IMR-90 (cell line): ENCODE results near the gene RHBDD2. TPM values are rescaled to one million over a fixed set of nuclear protein-coding genes. Genes with fewer than 3 reads are reported as not detected.
"Not testable (repeated sequence)": the region's sequence is repeated elsewhere in the genome, so short reads cannot be mapped to it uniquely, and the experiment has no call there.

ENCODE experiments used
- ATAC-seq: fragments of 200-7000 bp; cut with Tn5 transposase; 2 replicates; pipeline ENCODE4 v1.9.1; 2020; ENCODE audit warnings: low read depth, mild to moderate bottlenecking, moderate library complexity
- BruUV-seq: library from RNA; stranded (reverse); fragments of 400-500 nt; replicated peaks from 2 replicates; lab custom pipeline; 2021; lab: Mats Ljungman, UMichigan
- CTCF ChIA-PET: fragments of 300-600 bp; formaldehyde crosslinking; extraction: SDS; loops from one replicate; lab custom pipeline; 2021; ENCODE audit warnings: antibody characterized with exemption; lab: Yijun Ruan, JAX
- POLR2A ChIA-PET: fragments of 300-600 bp; sonication (Branson Sonifier 250); formaldehyde crosslinking; loops from one replicate; lab custom pipeline; 2022; ENCODE audit warnings: antibody characterized with exemption; ENCODE audit not compliant: unreplicated experiment; lab: Charles Lee
- DNase-seq: peaks from one replicate; pipeline ENCODE4 v3.0.0; 2013
- H2AFZ ChIP-seq: replicated peaks from 2 replicates; pipeline ENCODE3; 2013; ENCODE audit warnings: low read length, mild to moderate bottlenecking; ENCODE audit not compliant: poor library complexity
- H2AK5ac ChIP-seq: 2 replicates; pipeline ENCODE4 v1.6.1; 2013; ENCODE audit warnings: low read depth, low read length, inconsistent platforms
- H2AK9ac ChIP-seq: replicated peaks from 2 replicates; pipeline ENCODE3; 2013; ENCODE audit warnings: mild to moderate bottlenecking, low read depth, low read length, moderate library complexity; ENCODE audit not compliant: poor library complexity
- H2BK120ac ChIP-seq: 2 replicates; pipeline ENCODE4 v1.6.1; 2013; ENCODE audit warnings: low read depth, low read length, inconsistent platforms
- H2BK15ac ChIP-seq: 3 replicates; pipeline ENCODE4 v1.6.1; 2013; ENCODE audit warnings: low read depth, low read length, inconsistent platforms
- H2BK20ac ChIP-seq: 2 replicates; pipeline ENCODE4 v1.6.1; 2013; ENCODE audit warnings: low read depth, mild to moderate bottlenecking, inconsistent platforms, low read length, moderate library complexity
- H2BK5ac ChIP-seq: 2 replicates; pipeline ENCODE4 v1.6.1; 2013; ENCODE audit warnings: mild to moderate bottlenecking, low read depth, low read length, inconsistent platforms; ENCODE audit not compliant: poor library complexity, severe bottlenecking
- H3K14ac ChIP-seq: replicated peaks from 2 replicates; pipeline ENCODE4 v1.6.1; 2013; ENCODE audit warnings: low read depth, low read length, inconsistent platforms
- H3K18ac ChIP-seq: 2 replicates; pipeline ENCODE4 v1.6.1; 2013; ENCODE audit warnings: low read depth, low read length, control low read depth
- H3K23ac ChIP-seq: 2 replicates; pipeline ENCODE4 v1.6.1; 2013; ENCODE audit warnings: low read depth, low read length, inconsistent platforms
- H3K27ac ChIP-seq: 2 replicates; pipeline ENCODE4 v1.5.1; 2013; ENCODE audit warnings: mild to moderate bottlenecking, control low read depth, low read length; ENCODE audit not compliant: insufficient read depth
- H3K27me3 ChIP-seq: 2 replicates; pipeline ENCODE4 v1.6.1; 2013; ENCODE audit warnings: low read length; ENCODE audit not compliant: control insufficient read depth, insufficient read depth
- H3K36me3 ChIP-seq: 2 replicates; pipeline ENCODE4 v1.6.1; 2013; ENCODE audit warnings: low read length, mixed read lengths; ENCODE audit not compliant: control insufficient read depth, insufficient read depth
- H3K4ac ChIP-seq: 2 replicates; pipeline ENCODE4 v1.6.1; 2013; ENCODE audit warnings: low read depth, low read length, inconsistent platforms
- H3K4me1 ChIP-seq: 2 replicates; pipeline ENCODE4 v1.6.1; 2013; ENCODE audit warnings: low read length, mixed read lengths; ENCODE audit not compliant: control insufficient read depth, insufficient read depth
- H3K4me2 ChIP-seq: 2 replicates; pipeline ENCODE4 v1.6.1; 2013; ENCODE audit warnings: low read depth, mild to moderate bottlenecking, control low read depth, low read length, moderate library complexity
- H3K4me3 ChIP-seq: 2 replicates; pipeline ENCODE4 v1.5.1; 2013; ENCODE audit warnings: low read depth, mild to moderate bottlenecking, control low read depth, low read length, moderate library complexity; ENCODE audit not compliant: insufficient read depth
- H3K56ac ChIP-seq: 2 replicates; pipeline ENCODE4 v1.6.1; 2013; ENCODE audit warnings: low read length, inconsistent platforms; ENCODE audit not compliant: insufficient read depth; ENCODE audit errors: extremely low read depth
- H3K79me1 ChIP-seq, 2 experiments: 2 replicates each; pipeline ENCODE4 v1.6.1; 2013; ENCODE audit warnings: low read length in 2 of 2, inconsistent platforms in 1 of 2, low read depth in 1 of 2
- H3K9ac ChIP-seq: 2 replicates; pipeline ENCODE4 v1.6.1; 2013; ENCODE audit warnings: low read depth, low read length, control low read depth
- H3K9me1 ChIP-seq: 2 replicates; pipeline ENCODE4 v1.6.1; 2013; ENCODE audit warnings: low read length, inconsistent platforms; ENCODE audit not compliant: insufficient read depth
- H3K9me3 ChIP-seq: 2 replicates; pipeline ENCODE4 v1.6.1; 2013; ENCODE audit warnings: low read length; ENCODE audit not compliant: control insufficient read depth, insufficient read depth
- H4K20me1 ChIP-seq: 2 replicates; pipeline ENCODE4 v1.6.1; 2013; ENCODE audit warnings: low read length, inconsistent platforms; ENCODE audit not compliant: insufficient read depth
- H4K5ac ChIP-seq: 2 replicates; pipeline ENCODE4 v1.6.1; 2013; ENCODE audit warnings: mild to moderate bottlenecking, low read depth, low read length, control low read depth
- H4K8ac ChIP-seq, 2 experiments: 2 replicates each; pipeline ENCODE4 v1.6.1; 2013; ENCODE audit warnings: low read depth in 2 of 2, low read length in 2 of 2, control low read depth in 1 of 2, inconsistent platforms in 1 of 2
- H4K91ac ChIP-seq: 2 replicates; pipeline ENCODE4 v1.6.1; 2013; ENCODE audit warnings: low read depth, low read length, inconsistent platforms; ENCODE audit not compliant: insufficient read depth
- FOS ChIP-seq: fragments of 150-350 bp; IDR thresholded peaks from 2 replicates; pipeline ENCODE4 v1.6.1; 2016; ENCODE audit warnings: low read depth, low read length
- RAD21 ChIP-seq: IDR thresholded peaks from 2 replicates; pipeline ENCODE4 v1.6.1; 2012; ENCODE audit warnings: low read length, improper control_type of control experiment
- WGBS, 2 experiments: methylation state at CpG; one replicate each; pipeline versions ENCODE4 v1.1.5 to v1.1.7; 2013; ENCODE audit warnings: missing lambda C conversion rate in 2 of 2; ENCODE audit not compliant: insufficient read length in 1 of 2; ENCODE audit errors: extremely low coverage in 2 of 2; 5-methylcytosine and 5-hydroxymethylcytosine counted together
- dilution Hi-C: fragments of 300-500 bp; cut with HindIII; formaldehyde crosslinking; loops from one replicate; pipeline ENCODE4 v1.14.3; 2018; ENCODE audit warnings: low sequenced_read_pairs; ENCODE audit not compliant: unreplicated experiment
- in situ Hi-C: fragments of 300-500 bp; cut with MboI; formaldehyde crosslinking; loops from 3 replicates; pipeline ENCODE4 v1.14.3; 2019; ENCODE audit warnings: low sequenced_read_pairs, inconsistent platforms, mixed read lengths
- intact Hi-C: fragments of 100-400 bp; cut with micrococcal nuclease; formaldehyde crosslinking; loops from 2 replicates; pipeline ENCODE4 v1.10.0; 2022
- polyA plus RNA-seq, 3 experiments: library from polyadenylated mRNA; depleted of rRNA; stranded (reverse); fragments of >200 nt; gene quantifications; 2 replicates each; pipeline ENCODE4 v1.2.3, GENCODE V29; 2012; ENCODE audit warnings: low replicate concordance in 1 of 3
- total RNA-seq: library from RNA; depleted of rRNA; stranded (reverse); fragments of >200 nt; gene quantifications from 2 replicates; pipeline ENCODE4 v1.2.3, GENCODE V29; 2012
- TF ChIP-seq, protein P1 (sequence below): conservative IDR thresholded peaks from 2 replicates; pipeline ENCODE4 v1.5.1; 2012; ENCODE audit warnings: mild to moderate bottlenecking, low read depth, low read length, improper control_type of control experiment

Gene RHBDD2
- total and polyA plus RNA-seq, 2 of the 4 experiments (the other 2 are of a cell fraction) = 9.7 to 42.4 TPM

DNA sequence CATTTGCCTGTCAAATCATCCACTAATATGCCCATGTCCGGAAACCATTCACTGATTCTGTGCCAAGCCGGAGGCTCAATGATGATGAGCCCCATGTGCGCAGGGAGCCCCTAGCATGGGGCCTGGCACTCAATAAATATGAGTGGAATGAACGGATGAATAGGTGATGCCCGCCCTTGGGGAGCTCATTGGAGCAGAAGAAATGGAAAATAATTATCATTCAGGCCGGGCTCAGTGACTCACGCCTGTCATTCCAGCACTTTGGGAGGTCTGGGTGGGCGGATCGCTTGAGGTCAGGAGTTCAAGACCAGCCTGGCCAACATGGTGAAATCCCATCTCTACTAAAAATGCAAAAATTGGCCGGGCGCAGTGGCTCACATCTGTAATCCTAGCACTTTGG is 11.0 kb downstream of the RHBDD2 start:
- Histone ChIP-seq H3K9me1 (peaks cover 10% of the 10 kb centered on the region), H3K14ac (no peak overlapping the region), H3K18ac (no peak overlapping the region), H2AK9ac (no peak overlapping the region), H3K27ac (no peak overlapping the region), H3K4ac (no peak overlapping the region), H3K36me3 (peaks cover 30% of the 10 kb centered on the region), H3K9me3 (no peaks in the 10 kb centered on the region), H3K4me1 (peaks cover 6% of the 10 kb centered on the region; the same call in 1 of the 2 replicates), H3K56ac (no peak overlapping the region), H3K4me2 (no peak overlapping the region), H3K4me3 (no peak overlapping the region), H4K5ac (no peak overlapping the region), H2AFZ (no peak overlapping the region), H3K23ac (no peak overlapping the region), H2BK5ac (no peak overlapping the region), H2BK20ac (no peak overlapping the region), H4K20me1 (no peaks in the 10 kb centered on the region), H2BK120ac (no peak overlapping the region), H3K9ac (no peak overlapping the region), H3K27me3 (no peaks in the 10 kb centered on the region), H2BK15ac (no peak overlapping the region), H2AK5ac (no peak overlapping the region), H4K91ac (no peak overlapping the region), H4K8ac (no peak overlapping the region), H3K79me1 (peaks cover 0 to 7% of the 10 kb centered on the region in 2 experiments; a peak in 1 of 4 replicates)
- intact Hi-C loops (no loop called here), dilution Hi-C loops (no loop called here), in situ Hi-C loops (no loop called here)
- DNase-seq = peak; percentile 27
- no peak for ATAC-seq
- BruUV-seq = no TSS peak
- no peak for TF ChIP-seq FOS
- no peak for TF ChIP-seq RAD21
- TF ChIP-seq, protein P1, sequence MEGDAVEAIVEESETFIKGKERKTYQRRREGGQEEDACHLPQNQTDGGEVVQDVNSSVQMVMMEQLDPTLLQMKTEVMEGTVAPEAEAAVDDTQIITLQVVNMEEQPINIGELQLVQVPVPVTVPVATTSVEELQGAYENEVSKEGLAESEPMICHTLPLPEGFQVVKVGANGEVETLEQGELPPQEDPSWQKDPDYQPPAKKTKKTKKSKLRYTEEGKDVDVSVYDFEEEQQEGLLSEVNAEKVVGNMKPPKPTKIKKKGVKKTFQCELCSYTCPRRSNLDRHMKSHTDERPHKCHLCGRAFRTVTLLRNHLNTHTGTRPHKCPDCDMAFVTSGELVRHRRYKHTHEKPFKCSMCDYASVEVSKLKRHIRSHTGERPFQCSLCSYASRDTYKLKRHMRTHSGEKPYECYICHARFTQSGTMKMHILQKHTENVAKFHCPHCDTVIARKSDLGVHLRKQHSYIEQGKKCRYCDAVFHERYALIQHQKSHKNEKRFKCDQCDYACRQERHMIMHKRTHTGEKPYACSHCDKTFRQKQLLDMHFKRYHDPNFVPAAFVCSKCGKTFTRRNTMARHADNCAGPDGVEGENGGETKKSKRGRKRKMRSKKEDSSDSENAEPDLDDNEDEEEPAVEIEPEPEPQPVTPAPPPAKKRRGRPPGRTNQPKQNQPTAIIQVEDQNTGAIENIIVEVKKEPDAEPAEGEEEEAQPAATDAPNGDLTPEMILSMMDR = no peak
- CTCF ChIA-PET = no interaction called here
- POLR2A ChIA-PET = no interaction called here
- WGBS, 2 experiments = 100% methylated on average over 1 of the region's 11 CpGs; no CpG with 5 or more reads in 1 of the 2 experiments

DNA sequence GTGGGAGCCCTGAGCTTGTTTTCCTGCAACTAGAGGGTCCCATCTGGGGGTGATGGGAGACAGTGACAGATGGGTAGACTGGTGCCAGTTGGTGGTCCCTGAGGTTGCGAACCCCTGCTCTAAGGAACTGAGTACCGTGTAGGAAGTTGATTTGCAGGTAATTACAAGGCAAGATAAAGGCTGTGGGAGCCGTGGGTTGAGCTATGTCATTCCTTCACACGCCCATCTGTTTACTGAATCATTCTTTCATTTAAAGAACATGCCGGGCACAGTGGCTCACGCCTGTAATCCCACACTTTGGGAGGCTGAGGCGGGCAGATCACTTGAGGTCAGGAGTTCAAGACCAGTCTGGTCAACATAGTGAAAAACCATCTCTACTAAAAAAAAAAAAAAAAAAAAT is 12.4 kb downstream of the RHBDD2 start:
- H2BK120ac ChIP-seq, POLR2A ChIA-PET, H3K27me3 ChIP-seq, H2AK9ac ChIP-seq, H3K18ac ChIP-seq, dilution Hi-C loops, H2BK20ac ChIP-seq, H3K23ac ChIP-seq, H3K4me2 ChIP-seq, H3K9ac ChIP-seq, H3K4ac ChIP-seq, BruUV-seq, intact Hi-C loops, H2BK5ac ChIP-seq, H3K27ac ChIP-seq, H4K8ac ChIP-seq, H2AFZ ChIP-seq, in situ Hi-C loops, H3K79me1 ChIP-seq, H2AK5ac ChIP-seq, H3K9me3 ChIP-seq, CTCF ChIA-PET, H3K4me1 ChIP-seq, H3K14ac ChIP-seq, H4K91ac ChIP-seq, H4K5ac ChIP-seq, DNase-seq, H2BK15ac ChIP-seq, H3K4me3 ChIP-seq, H4K20me1 ChIP-seq, H3K56ac ChIP-seq, ATAC-seq, H3K9me1 ChIP-seq: not testable (repeated sequence)
- 100% methylated on average over 1 of the region's 7 CpGs; no CpG with 5 or more reads in 1 of the 2 experiments for WGBS, 2 experiments
- peaks cover 19% of the 10 kb centered on the region for H3K36me3 ChIP-seq
